ENCODE measurements around the gene MED9. TPM values are rescaled to one million over a fixed set of nuclear protein-coding genes. Genes with fewer than 3 reads are reported as not detected.

Gene MED9
- polyA plus RNA-seq, 6 donors from 2014 or later = 14.7 to 25.9 (median 18.5) TPM

GRCh38 chr17:17523731-17524490 lies 47.1 kb downstream of the MED9 start:
- Mint-ChIP-seq H3K27ac (no peak overlapping the region), H3K4me3 (no peak overlapping the region), H3K4me1 (peaks cover 0 to 3% (median 0%) of the 10 kb centered on the region in 3 donors), H3K27me3 (no peaks in the 10 kb centered on the region), H3K36me3 (no peaks in the 10 kb centered on the region), H3K9me3 (no peaks in the 10 kb centered on the region)
- ATAC-seq (ENCODE audit: low read depth in 2 of 2) (no peak), DNase-seq (no peak)

- Mint-ChIP-seq H3K36me3 (no peaks in the 10 kb centered on the region), H3K4me3 (no peak overlapping the region), H3K27me3 (no peaks in the 10 kb centered on the region), H3K4me1 (peaks cover 0 to 10% (median 0%) of the 10 kb centered on the region in 3 donors), H3K9me3 (no peaks in the 10 kb centered on the region), H3K27ac (peak overlapping the region in 2 of 6 donors; percentile 65 to 70)
- DNase-seq (no peak), ATAC-seq (ENCODE audit: low read depth in 2 of 2) (no peak)
These were observed 48.5 kb downstream of the MED9 start for GRCh38 chr17:17525311-17525710.

- Mint-ChIP-seq H3K4me3 (no peak overlapping the region), H3K4me1 (peaks cover 0 to 10% (median 0%) of the 10 kb centered on the region in 3 donors), H3K9me3 (no peaks in the 10 kb centered on the region), H3K27me3 (no peaks in the 10 kb centered on the region), H3K27ac (no peak overlapping the region), H3K36me3 (no peaks in the 10 kb centered on the region)
- no peak for ATAC-seq (ENCODE audit: low read depth in 2 of 2)
- DNase-seq = no peak
These were observed 49.2 kb downstream of the MED9 start for GRCh38 chr17:17525956-17526355.

DNA sequence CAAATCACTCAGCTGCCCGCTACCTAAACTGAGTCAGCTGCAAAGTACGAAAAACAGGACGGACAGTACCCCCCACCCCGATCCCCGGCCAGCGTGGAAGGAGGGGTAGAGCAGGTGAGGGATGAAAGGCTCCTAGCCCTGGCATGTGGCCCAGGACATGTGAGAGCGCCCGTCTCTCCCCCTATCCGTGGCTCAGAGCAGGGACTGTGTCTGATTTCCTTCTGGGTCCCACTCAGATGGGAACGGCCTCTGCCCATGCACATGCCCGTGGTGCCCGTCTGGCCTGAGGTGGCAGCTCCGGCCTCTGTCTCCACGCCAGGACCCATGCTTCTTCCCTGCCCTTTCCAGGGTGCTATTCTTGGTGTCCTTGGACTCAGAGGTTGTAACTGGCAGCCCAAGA lies 49.6 kb downstream of the MED9 start:
- Mint-ChIP-seq H3K27me3 (no peaks in the 10 kb centered on the region), H3K4me3 (no peak overlapping the region), H3K36me3 (no peaks in the 10 kb centered on the region), H3K27ac (no peak overlapping the region), H3K9me3 (no peaks in the 10 kb centered on the region), H3K4me1 (peaks cover 0 to 10% (median 0%) of the 10 kb centered on the region in 3 donors)
- ATAC-seq (ENCODE audit: low read depth in 2 of 2) (no peak), DNase-seq (no peak)

DNA sequence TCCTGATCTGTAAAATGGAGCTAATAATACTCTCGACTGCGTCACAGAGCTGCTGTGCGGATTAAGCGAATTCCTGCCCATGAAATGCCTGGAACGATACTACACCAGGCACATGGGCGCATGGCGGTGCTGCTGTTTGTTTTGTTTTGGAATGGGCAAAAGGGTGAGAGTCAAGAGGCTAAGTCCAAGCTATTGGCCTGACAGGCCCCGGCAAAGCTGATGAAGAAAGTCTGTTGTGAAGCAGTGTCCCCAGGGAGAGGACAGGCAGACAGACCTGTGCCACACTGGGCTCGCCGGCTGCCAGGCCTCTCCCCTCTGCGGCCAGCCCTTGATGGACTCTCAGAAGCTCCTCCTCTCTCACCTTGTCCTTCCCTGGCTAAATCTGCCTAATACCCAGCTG lies 50.7 kb downstream of the MED9 start:
- Mint-ChIP-seq H3K9me3 (no peaks in the 10 kb centered on the region), H3K4me3 (no peak overlapping the region), H3K27ac (no peak overlapping the region), H3K27me3 (no peaks in the 10 kb centered on the region), H3K36me3 (no peaks in the 10 kb centered on the region), H3K4me1 (peaks cover 0 to 10% (median 0%) of the 10 kb centered on the region in 3 donors)
- ATAC-seq (ENCODE audit: low read depth in 2 of 2) (no peak), DNase-seq (no peak)

DNA sequence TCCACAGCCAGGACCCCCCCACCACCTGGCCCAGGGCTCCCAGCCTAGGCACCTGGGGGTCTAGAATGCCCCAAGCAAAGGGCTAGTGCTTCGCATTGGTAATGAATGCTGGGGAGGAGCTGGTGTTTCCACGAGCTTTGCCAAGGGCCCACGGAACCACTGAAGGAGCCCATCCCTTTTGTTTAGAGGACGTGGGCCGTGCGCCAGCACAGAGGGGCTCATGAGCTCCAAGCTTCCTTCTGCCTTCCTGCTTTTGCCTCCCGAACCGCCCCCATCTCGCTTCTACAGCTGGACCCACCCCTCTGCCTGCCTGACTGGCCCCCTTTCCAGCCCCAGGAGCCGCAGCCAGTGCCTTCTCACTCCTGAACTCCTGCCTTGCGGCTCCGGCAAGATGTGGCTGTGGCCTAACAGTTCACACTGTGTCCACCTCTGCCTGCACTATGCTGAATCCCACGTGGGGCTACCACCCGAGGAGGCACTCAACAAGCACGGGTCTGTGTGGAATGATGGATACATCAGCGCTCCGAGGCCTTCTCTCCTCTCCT lies 51.2 kb downstream of the MED9 start:
- no peaks in the 10 kb centered on the region for H3K9me3 Mint-ChIP-seq
- no peak for DNase-seq

GRCh38 chr17:17528696-17529652 lies 52.2 kb downstream of the MED9 start:
- Mint-ChIP-seq H3K36me3 (no peaks in the 10 kb centered on the region), H3K4me3 (no peak overlapping the region), H3K9me3 (no peaks in the 10 kb centered on the region), H3K4me1 (peaks cover 0 to 7% (median 0%) of the 10 kb centered on the region in 3 donors), H3K27me3 (no peaks in the 10 kb centered on the region), H3K27ac (no peak overlapping the region)
- DNase-seq (no peak), ATAC-seq (ENCODE audit: low read depth in 2 of 2) (no peak)

More for the DNA sequence above, 51.2 kb downstream of the MED9 start:
- Mint-ChIP-seq H3K36me3 (no peaks in the 10 kb centered on the region), H3K4me1 (peaks cover 0 to 10% (median 0%) of the 10 kb centered on the region in 3 donors), H3K27me3 (no peaks in the 10 kb centered on the region), H3K4me3 (no peak overlapping the region), H3K27ac (no peak overlapping the region)
- no peak for ATAC-seq (ENCODE audit: low read depth in 2 of 2)

GRCh38 chr17:17531156-17531555 lies 54.4 kb downstream of the MED9 start:
- ATAC-seq (ENCODE audit: low read depth in 2 of 2) = no peak
- H3K27ac Mint-ChIP-seq = no peak overlapping the region
- no peak overlapping the region for H3K4me3 Mint-ChIP-seq
- no peak for DNase-seq
- no peaks in the 10 kb centered on the region for H3K36me3 Mint-ChIP-seq
- peaks cover 0 to 7% (median 0%) of the 10 kb centered on the region in 3 donors for H3K4me1 Mint-ChIP-seq
- no peaks in the 10 kb centered on the region for H3K9me3 Mint-ChIP-seq
- H3K27me3 Mint-ChIP-seq = no peaks in the 10 kb centered on the region

GRCh38 chr17:17532991-17533390 lies 56.2 kb downstream of the MED9 start:
- Mint-ChIP-seq H3K4me1 (peaks cover 0 to 7% (median 0%) of the 10 kb centered on the region in 3 donors), H3K27ac (no peak overlapping the region), H3K4me3 (no peak overlapping the region), H3K36me3 (no peaks in the 10 kb centered on the region), H3K9me3 (no peaks in the 10 kb centered on the region), H3K27me3 (no peaks in the 10 kb centered on the region)
- no peak for DNase-seq
- ATAC-seq (ENCODE audit: low read depth in 2 of 2) = no peak

GRCh38 chr17:17533901-17534441 lies 57.2 kb downstream of the MED9 start:
- no peak overlapping the region for H3K27ac Mint-ChIP-seq
- ATAC-seq (ENCODE audit: low read depth in 2 of 2) (no peak), DNase-seq (no peak)
- H3K4me1 Mint-ChIP-seq = peaks cover 0 to 7% (median 0%) of the 10 kb centered on the region in 3 donors
- H3K27me3 Mint-ChIP-seq = no peaks in the 10 kb centered on the region
- no peaks in the 10 kb centered on the region for H3K36me3 Mint-ChIP-seq
- H3K9me3 Mint-ChIP-seq = no peaks in the 10 kb centered on the region
- H3K4me3 Mint-ChIP-seq = no peak overlapping the region

DNA sequence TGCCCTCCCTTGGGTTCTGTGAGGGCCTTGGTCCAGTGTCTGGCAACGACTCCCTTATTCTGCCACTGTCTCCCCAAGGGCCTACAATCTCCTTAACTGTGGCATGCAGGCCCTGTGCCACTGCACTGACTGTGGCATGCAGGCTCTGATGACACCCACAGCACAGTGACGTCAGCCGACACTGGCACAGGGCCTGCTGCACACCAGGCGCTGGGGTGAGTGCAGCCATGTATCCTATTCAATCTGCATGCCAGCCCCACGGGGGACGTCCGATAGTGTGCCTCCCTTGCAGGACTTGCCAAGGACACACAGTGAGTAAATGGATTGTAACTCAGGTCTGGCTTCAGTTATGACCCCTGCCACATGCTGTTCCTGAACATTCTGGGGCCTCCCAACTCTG lies 59.2 kb downstream of the MED9 start:
- DNase-seq (no peak), ATAC-seq (ENCODE audit: low read depth in 2 of 2) (no peak)
- Mint-ChIP-seq H3K4me1 (no peaks in the 10 kb centered on the region), H3K27me3 (no peaks in the 10 kb centered on the region), H3K4me3 (no peak overlapping the region), H3K9me3 (no peaks in the 10 kb centered on the region), H3K36me3 (no peaks in the 10 kb centered on the region), H3K27ac (peak overlapping the region in 1 of 6 donors; percentile 26)

DNA sequence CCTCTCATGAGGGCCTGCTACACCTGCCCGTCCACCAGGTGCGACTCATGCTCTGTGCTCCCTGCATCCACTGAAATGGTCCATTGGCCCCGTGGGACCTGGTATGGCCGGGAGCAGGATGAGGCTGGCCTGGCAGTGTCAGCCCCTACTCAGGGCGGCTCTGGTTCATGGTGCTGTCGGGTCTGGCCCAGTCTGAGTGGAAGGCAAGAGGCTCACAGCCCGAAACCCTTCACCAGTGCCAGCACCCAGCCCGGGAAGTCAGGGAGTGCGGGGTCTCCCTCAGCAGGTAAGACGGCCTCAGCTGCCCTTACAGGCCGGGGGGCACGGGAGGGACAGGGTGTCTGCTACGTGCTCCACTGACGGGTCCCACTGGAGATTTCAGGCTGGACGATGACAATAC lies 59.9 kb downstream of the MED9 start:
- DNase-seq (no peak), ATAC-seq (ENCODE audit: low read depth in 2 of 2) (no peak)
- Mint-ChIP-seq H3K4me3 (no peak overlapping the region), H3K9me3 (no peaks in the 10 kb centered on the region), H3K36me3 (no peaks in the 10 kb centered on the region), H3K27ac (no peak overlapping the region), H3K4me1 (no peaks in the 10 kb centered on the region), H3K27me3 (no peaks in the 10 kb centered on the region)

GRCh38 chr17:17537311-17538099 lies 60.7 kb downstream of the MED9 start:
- H3K27ac Mint-ChIP-seq = no peak overlapping the region
- no peaks in the 10 kb centered on the region for H3K36me3 Mint-ChIP-seq
- no peaks in the 10 kb centered on the region for H3K27me3 Mint-ChIP-seq
- DNase-seq (no peak), ATAC-seq (ENCODE audit: low read depth in 2 of 2) (no peak)
- H3K9me3 Mint-ChIP-seq = no peaks in the 10 kb centered on the region
- H3K4me3 Mint-ChIP-seq = no peak overlapping the region
- H3K4me1 Mint-ChIP-seq = no peaks in the 10 kb centered on the region
